Keratinocyte (primary cell): Measurements from ENCODE around the gene SOX30. TPM values are rescaled to one million over a fixed set of nuclear protein-coding genes. Genes with fewer than 3 reads are reported as not detected.

Experiments
- DNase-seq: peaks from one replicate; pipeline ENCODE4 v3.0.0-alpha.2; 2011; ENCODE audit warnings: low read depth, missing footprints, low spot score
- FAIRE-seq: peaks from 2 replicates; lab custom pipeline; 2011; peaks lifted over from hg19 to GRCh38; lab: Jason Lieb, UNC
- H2AFZ ChIP-seq: 2 replicates; pipeline ENCODE4 v1.6.0; 2012; ENCODE audit warnings: low read length, control low read depth, inconsistent platforms; ENCODE audit not compliant: control insufficient read depth
- H3K27ac ChIP-seq: 2 replicates; pipeline ENCODE4 v1.5.1; 2011; ENCODE audit warnings: low read length; ENCODE audit not compliant: control insufficient read depth, insufficient read depth
- H3K27me3 ChIP-seq: 3 replicates; pipeline ENCODE4 v1.6.0; 2011; ENCODE audit warnings: low read length; ENCODE audit not compliant: control insufficient read depth, insufficient read depth; ENCODE audit errors: extremely low read depth
- H3K36me3 ChIP-seq, 2 experiments: 2 replicates in 1 of 2; 3 replicates in 1 of 2; pipeline ENCODE4 v1.5.1; 2011; ENCODE audit warnings: low read length in 2 of 2, mild to moderate bottlenecking in 1 of 2; ENCODE audit not compliant: control insufficient read depth in 2 of 2, insufficient read depth in 2 of 2; ENCODE audit errors: extremely low read depth in 1 of 2
- H3K4me1 ChIP-seq: 3 replicates; pipeline ENCODE4 v1.5.1; 2011; ENCODE audit warnings: low read length; ENCODE audit not compliant: control insufficient read depth, insufficient read depth; ENCODE audit errors: extremely low read depth
- H3K4me2 ChIP-seq: 3 replicates; pipeline ENCODE4 v1.6.0; 2011; ENCODE audit warnings: low read depth, low read length; ENCODE audit not compliant: control insufficient read depth, insufficient read depth; ENCODE audit errors: extremely low read depth
- H3K4me3 ChIP-seq, 3 experiments: fragments of 200-600 bp in 1 of 3; sonication (generic) in 1 of 3; 2 replicates in 2 of 3; 3 replicates in 1 of 3; pipeline ENCODE4 v1.5.1; 2011 to 2016; ENCODE audit warnings: low read length in 3 of 3, mild to moderate bottlenecking in 3 of 3, control low read depth in 2 of 3, inconsistent platforms in 1 of 3, low read depth in 1 of 3, mixed read lengths in 1 of 3, mixed run types in 1 of 3, moderate library complexity in 1 of 3; ENCODE audit not compliant: control insufficient read depth in 2 of 3, insufficient read depth in 2 of 3; ENCODE audit errors: extremely low read depth in 1 of 3
- H3K79me2 ChIP-seq: 2 replicates; pipeline ENCODE4 v1.6.0; 2012; ENCODE audit warnings: low read length; ENCODE audit not compliant: control insufficient read depth, insufficient read depth
- H3K9ac ChIP-seq: 3 replicates; pipeline ENCODE4 v1.6.0; 2011; ENCODE audit warnings: low read length; ENCODE audit not compliant: control insufficient read depth, insufficient read depth; ENCODE audit errors: extremely low read depth
- H3K9me1 ChIP-seq: 3 replicates; pipeline ENCODE4 v1.6.0; 2011; ENCODE audit warnings: low read length; ENCODE audit not compliant: control insufficient read depth, insufficient read depth; ENCODE audit errors: extremely low read depth
- H3K9me3 ChIP-seq: 2 replicates; pipeline ENCODE4 v1.5.1; 2012; ENCODE audit warnings: low read depth, low read length; ENCODE audit not compliant: control insufficient read depth
- H4K20me1 ChIP-seq: 3 replicates; pipeline ENCODE4 v1.6.0; 2011; ENCODE audit warnings: low read length; ENCODE audit not compliant: control insufficient read depth, insufficient read depth; ENCODE audit errors: extremely low read depth
- EZH2 ChIP-seq: IDR thresholded peaks from one replicate; pipeline ENCODE4 v1.6.1; 2012; ENCODE audit warnings: inconsistent platforms, mild to moderate bottlenecking, low read length, moderate library complexity
- dilution Hi-C: fragments of 300-500 bp; cut with MboI; formaldehyde crosslinking; loops from one replicate; pipeline ENCODE4 v1.7.0; 2020; ENCODE audit warnings: low sequenced_read_pairs; ENCODE audit not compliant: extremely low pct_ligation_motif_present
- polyA plus RNA-seq, 5 experiments: library from polyadenylated mRNA; depleted of rRNA in 3 of 5; stranded (reverse) in 3 of 5; stranded (forward) in 1 of 5; unstranded in 1 of 5; fragments of >200 nt; gene quantifications; 1 replicate in 1 of 5; 2 replicates in 3 of 5; 3 replicates in 1 of 5; pipeline versions ENCODE4 v1.2.1 to v1.2.3, GENCODE V29; 2011 to 2012; ENCODE audit warnings: missing spikeins in 2 of 5, low read depth in 1 of 5, low replicate concordance in 1 of 5
- TF ChIP-seq, protein P1 (sequence below), 3 experiments: IDR thresholded peaks in 1 of 3; conservative IDR thresholded peaks in 1 of 3; optimal IDR thresholded peaks in 1 of 3; 2 replicates in 2 of 3; 3 replicates in 1 of 3; pipeline versions ENCODE3 to v1.5.1; 2011; ENCODE audit warnings: low read length in 3 of 3, mild to moderate bottlenecking in 3 of 3, moderate library complexity in 2 of 3, control low read depth in 1 of 3, inconsistent platforms in 1 of 3; ENCODE audit not compliant: insufficient read depth in 2 of 3; ENCODE audit errors: extremely low read depth in 1 of 3

SOX30 gene
- polyA plus RNA-seq, 1 donor (not counting 4 experiments of a cell fraction or from before 2014, with no cell fraction given), result 0.05 TPM

DNA sequence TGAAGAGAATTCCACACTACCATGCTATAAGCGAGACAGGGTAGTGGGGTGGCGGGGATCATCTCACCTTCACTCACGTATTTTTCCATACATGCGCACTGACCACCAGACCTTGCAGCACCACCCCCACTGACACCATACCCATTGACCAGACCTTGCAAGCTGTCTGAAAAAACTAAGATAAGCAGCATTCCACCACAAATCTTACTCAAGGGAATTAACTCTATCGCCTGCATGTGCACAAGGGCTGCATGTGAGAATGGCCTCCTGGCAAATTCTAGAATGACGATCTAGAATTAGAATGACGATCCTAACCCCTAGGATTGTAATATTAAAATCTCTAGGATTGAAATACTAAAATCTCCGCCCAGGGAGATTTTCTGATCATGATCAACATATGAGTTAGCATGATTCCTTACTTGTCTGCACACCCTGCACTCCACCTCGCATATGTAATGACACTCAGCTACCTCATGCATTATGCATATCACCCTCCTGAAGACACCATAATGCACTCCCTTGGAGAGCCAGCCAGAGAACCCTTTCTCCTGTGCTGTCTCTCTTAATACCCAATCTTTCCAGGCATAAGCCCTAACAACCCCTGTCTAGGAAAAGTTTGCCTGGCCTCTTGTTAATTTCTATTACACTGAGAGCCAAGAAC lies 11.7 kb downstream of the SOX30 start:
- dilution Hi-C loops, result no loop called here

DNA sequence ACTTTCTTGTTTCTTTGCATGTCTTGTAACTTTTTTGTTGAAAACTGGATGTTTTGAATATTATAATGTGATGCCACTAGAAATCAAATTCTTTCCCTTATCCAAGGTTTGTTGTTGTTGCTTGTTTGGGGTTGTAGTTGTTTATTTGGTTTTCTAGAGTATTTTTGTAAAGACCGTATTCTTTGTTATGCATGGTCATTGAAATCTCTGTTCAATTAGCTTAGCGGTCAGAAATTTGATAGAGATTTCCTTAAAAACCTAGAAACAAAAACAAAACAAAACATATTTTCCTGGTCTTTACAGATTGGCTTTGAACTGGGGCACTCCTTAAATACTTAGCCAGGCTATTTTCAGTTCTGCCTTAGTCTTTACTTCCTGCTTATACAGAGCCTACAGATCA lies 21.9 kb downstream of the SOX30 start:
- Histone ChIP-seq H2AFZ (no peak overlapping the region), H3K9me3 (no peaks in the 10 kb centered on the region), H3K4me1 (no peaks in the 10 kb centered on the region), H3K36me3 (no peaks in the 10 kb centered on the region), H3K4me3 (no peak overlapping the region), H3K4me2 (no peak overlapping the region), H3K9ac (no peak overlapping the region), H3K27ac (no peak overlapping the region), H3K79me2 (no peaks in the 10 kb centered on the region), H4K20me1 (no peaks in the 10 kb centered on the region), H3K27me3 (no peaks in the 10 kb centered on the region), H3K9me1 (no peaks in the 10 kb centered on the region)
- dilution Hi-C loops, result no loop called here
- FAIRE-seq (no peak), DNase-seq (no peak)
- TF ChIP-seq, protein P1, sequence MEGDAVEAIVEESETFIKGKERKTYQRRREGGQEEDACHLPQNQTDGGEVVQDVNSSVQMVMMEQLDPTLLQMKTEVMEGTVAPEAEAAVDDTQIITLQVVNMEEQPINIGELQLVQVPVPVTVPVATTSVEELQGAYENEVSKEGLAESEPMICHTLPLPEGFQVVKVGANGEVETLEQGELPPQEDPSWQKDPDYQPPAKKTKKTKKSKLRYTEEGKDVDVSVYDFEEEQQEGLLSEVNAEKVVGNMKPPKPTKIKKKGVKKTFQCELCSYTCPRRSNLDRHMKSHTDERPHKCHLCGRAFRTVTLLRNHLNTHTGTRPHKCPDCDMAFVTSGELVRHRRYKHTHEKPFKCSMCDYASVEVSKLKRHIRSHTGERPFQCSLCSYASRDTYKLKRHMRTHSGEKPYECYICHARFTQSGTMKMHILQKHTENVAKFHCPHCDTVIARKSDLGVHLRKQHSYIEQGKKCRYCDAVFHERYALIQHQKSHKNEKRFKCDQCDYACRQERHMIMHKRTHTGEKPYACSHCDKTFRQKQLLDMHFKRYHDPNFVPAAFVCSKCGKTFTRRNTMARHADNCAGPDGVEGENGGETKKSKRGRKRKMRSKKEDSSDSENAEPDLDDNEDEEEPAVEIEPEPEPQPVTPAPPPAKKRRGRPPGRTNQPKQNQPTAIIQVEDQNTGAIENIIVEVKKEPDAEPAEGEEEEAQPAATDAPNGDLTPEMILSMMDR (optimal IDR thresholded peaks at IDR 0.05 in 1 of 3, IDR thresholded peaks at IDR 0.05 in 1 of 3, conservative IDR thresholded peaks at IDR 0.05 in 1 of 3; ENCODE audit: extremely low read depth in 1 of 3, insufficient read depth in 2 of 3, low read length in 3 of 3), result no peak
- TF ChIP-seq EZH2, result no peak

More for the DNA sequence above, 11.7 kb downstream of the SOX30 start:
- Histone ChIP-seq H3K27ac (no peak overlapping the region), H3K9me1 (no peaks in the 10 kb centered on the region), H2AFZ (no peak overlapping the region), H3K4me1 (no peaks in the 10 kb centered on the region), H3K4me2 (no peak overlapping the region), H3K27me3 (no peaks in the 10 kb centered on the region), H3K9me3 (no peaks in the 10 kb centered on the region), H4K20me1 (no peaks in the 10 kb centered on the region), H3K36me3 (no peaks in the 10 kb centered on the region), H3K9ac (no peak overlapping the region), H3K79me2 (no peaks in the 10 kb centered on the region), H3K4me3 (no peak overlapping the region)
- TF ChIP-seq EZH2, result no peak
- TF ChIP-seq, protein P1 (optimal IDR thresholded peaks at IDR 0.05 in 1 of 3, IDR thresholded peaks at IDR 0.05 in 1 of 3, conservative IDR thresholded peaks at IDR 0.05 in 1 of 3; ENCODE audit: extremely low read depth in 1 of 3, insufficient read depth in 2 of 3, low read length in 3 of 3), result no peak
- DNase-seq (no peak), FAIRE-seq (no peak)
